Ishikawa (cell line): ENCODE measurements around the gene ZNF548.

ENCODE experiments used
- EP300 ChIP-seq: IDR thresholded peaks from 2 replicates; pipeline ENCODE4 v1.6.1; 2012; ENCODE audit warnings: borderline replicate concordance
- RAD21 ChIP-seq: IDR thresholded peaks from 2 replicates; pipeline ENCODE4 v1.6.1; 2012; ENCODE audit warnings: low read depth
- REST ChIP-seq: IDR thresholded peaks from 2 replicates; pipeline ENCODE4 v1.6.1; 2012; ENCODE audit warnings: low read depth, mild to moderate bottlenecking
- TAF1 ChIP-seq: IDR thresholded peaks from 2 replicates; pipeline ENCODE4 v1.6.1; 2012; ENCODE audit warnings: low read depth, mild to moderate bottlenecking
- TEAD4 ChIP-seq: IDR thresholded peaks from 2 replicates; pipeline ENCODE4 v1.6.1; 2012
- USF1 ChIP-seq: IDR thresholded peaks from 2 replicates; pipeline ENCODE4 v1.6.1; 2012
- YY1 ChIP-seq: IDR thresholded peaks from 2 replicates; pipeline ENCODE4 v1.6.1; 2012; ENCODE audit warnings: low read depth

- no peak for TF ChIP-seq TEAD4
- TF ChIP-seq YY1 = no peak
- TF ChIP-seq TAF1 = no peak
- no peak for TF ChIP-seq RAD21
- no peak for TF ChIP-seq USF1
- TF ChIP-seq EP300 = no peak
- TF ChIP-seq REST = no peak
These were observed 392 bp upstream of the ZNF548 start for GRCh38 chr19:57389194-57389729.
